Measurements from ENCODE around the gene MSANTD1. TPM values are rescaled to one million over a fixed set of nuclear protein-coding genes. Genes with fewer than 3 reads are reported as not detected.

Gene MSANTD1
- total RNA-seq, 1 donor from 2014 or later: 1.9 TPM

- intact Hi-C loops (cut with DNase I): no loop called here
- Histone ChIP-seq H3K36me3 (peaks cover 9% of the 10 kb centered on the region), H3K27me3 (ENCODE audit: low read depth) (no peaks in the 10 kb centered on the region), H3K4me1 (no peaks in the 10 kb centered on the region), H3K4me3 (no peak overlapping the region), H3K9me3 (no peaks in the 10 kb centered on the region), H3K27ac (no peak overlapping the region)
- no peak for TF ChIP-seq CTCF (IDR thresholded peaks at IDR 0.05)
- DNase-seq (no peak), ATAC-seq (no peak)
Observed at GRCh38 chr4:3257556-3258482, 8.9 kb downstream of the MSANTD1 start.

- Histone ChIP-seq H3K27me3 (ENCODE audit: low read depth) (no peaks in the 10 kb centered on the region), H3K4me3 (no peak overlapping the region), H3K36me3 (no peaks in the 10 kb centered on the region), H3K27ac (no peak overlapping the region), H3K4me1 (no peaks in the 10 kb centered on the region), H3K9me3 (no peaks in the 10 kb centered on the region)
- no peak for TF ChIP-seq CTCF (IDR thresholded peaks at IDR 0.05)
- intact Hi-C loops (cut with DNase I): no loop called here
- ATAC-seq: peak; percentile 8 to 27
- DNase-seq: no peak
Observed at GRCh38 chr4:3261411-3262207, 12.7 kb downstream of the MSANTD1 start.

GRCh38 chr4:3262208-3263052 is 13.5 kb downstream of the MSANTD1 start:
- no peak for TF ChIP-seq CTCF (IDR thresholded peaks at IDR 0.05)
- intact Hi-C loops (cut with DNase I): no loop called here
- H3K4me1 ChIP-seq: no peaks in the 10 kb centered on the region
- ATAC-seq: peak in 1 of 2 donors; percentile 28
- no peaks in the 10 kb centered on the region for H3K27me3 ChIP-seq (ENCODE audit: low read depth)
- H3K4me3 ChIP-seq: no peak overlapping the region
- no peak overlapping the region for H3K27ac ChIP-seq
- DNase-seq: no peak
- H3K9me3 ChIP-seq: no peaks in the 10 kb centered on the region
- no peaks in the 10 kb centered on the region for H3K36me3 ChIP-seq

- H3K27ac ChIP-seq: no peak overlapping the region
- no peaks in the 10 kb centered on the region for H3K4me1 ChIP-seq
- ATAC-seq (peak; percentile 22 to 29), DNase-seq (no peak)
- H3K27me3 ChIP-seq (ENCODE audit: low read depth): no peaks in the 10 kb centered on the region
- no peak overlapping the region for H3K4me3 ChIP-seq
- no peaks in the 10 kb centered on the region for H3K36me3 ChIP-seq
- H3K9me3 ChIP-seq: no peaks in the 10 kb centered on the region
- TF ChIP-seq CTCF (IDR thresholded peaks at IDR 0.05): no peak
- intact Hi-C loops (cut with DNase I): no loop called here
Observed at GRCh38 chr4:3263053-3263875, 14.3 kb downstream of the MSANTD1 start.
